Neural progenitor cell (in vitro differentiated cells): ENCODE data around the gene ITGA5. TPM values are rescaled to one million over a fixed set of nuclear protein-coding genes. Genes with fewer than 3 reads are reported as not detected.

Experiments
- DNase-seq: peaks from one replicate; pipeline ENCODE4 v3.0.0-alpha.2; 2016; ENCODE audit warnings: low spot score
- H2AFZ ChIP-seq: fragments of 200-600 bp; sonication (generic); replicated peaks from 2 replicates; pipeline ENCODE4 v1.6.1; 2016; ENCODE audit warnings: antibody characterized with exemption
- H3F3A ChIP-seq: fragments of 200-600 bp; sonication (generic); 2 replicates; pipeline ENCODE4 v1.6.1; 2016; ENCODE audit warnings: antibody characterized with exemption, low read depth
- H3K27ac ChIP-seq: fragments of 200-600 bp; sonication (generic); 2 replicates; pipeline ENCODE4 v1.5.1; 2016; ENCODE audit warnings: mild to moderate bottlenecking
- H3K27me3 ChIP-seq: fragments of 200-600 bp; sonication (generic); 2 replicates; pipeline ENCODE4 v1.6.1; 2016; ENCODE audit warnings: mild to moderate bottlenecking, moderate library complexity
- H3K36me3 ChIP-seq: fragments of 200-600 bp; sonication (generic); 2 replicates; pipeline ENCODE4 v1.5.1; 2016
- H3K4me1 ChIP-seq: fragments of 200-600 bp; sonication (generic); 2 replicates; pipeline ENCODE4 v1.6.1; 2016; ENCODE audit warnings: mixed run types
- H3K4me2 ChIP-seq: fragments of 200-600 bp; sonication (generic); 2 replicates; pipeline ENCODE4 v1.6.1; 2016
- H3K4me3 ChIP-seq: fragments of 200-600 bp; sonication (generic); 2 replicates; pipeline ENCODE4 v1.5.1; 2016
- H3K79me2 ChIP-seq: fragments of 200-600 bp; sonication (generic); 2 replicates; pipeline ENCODE4 v1.6.1; 2016; ENCODE audit warnings: low read depth
- H3K9ac ChIP-seq: fragments of 200-600 bp; sonication (generic); 2 replicates; pipeline ENCODE4 v1.6.1; 2016
- H3K9me3 ChIP-seq: fragments of 200-600 bp; sonication (generic); 2 replicates; pipeline ENCODE4 v1.5.1; 2016; ENCODE audit warnings: low read depth
- H4K20me1 ChIP-seq: fragments of 200-600 bp; sonication (generic); 2 replicates; pipeline ENCODE4 v1.6.1; 2016; ENCODE audit warnings: low read depth
- H3K27ac Mint-ChIP-seq: 3 replicates; pipeline ENCODE4 v1.8.0; 2021; ENCODE audit warnings: mixed read lengths
- H3K27me3 Mint-ChIP-seq: 2 replicates; pipeline ENCODE4 v1.8.0; 2022; ENCODE audit warnings: low read depth, mild to moderate bottlenecking, inconsistent platforms, moderate library complexity, mixed read lengths; ENCODE audit not compliant: insufficient read depth
- H3K36me3 Mint-ChIP-seq: 3 replicates; pipeline ENCODE4 v1.8.0; 2021; ENCODE audit warnings: mixed read lengths
- H3K4me1 Mint-ChIP-seq: 3 replicates; pipeline ENCODE4 v1.8.0; 2021; ENCODE audit warnings: mixed read lengths
- H3K4me3 Mint-ChIP-seq: 3 replicates; pipeline ENCODE4 v1.8.0; 2021; ENCODE audit warnings: mild to moderate bottlenecking, moderate library complexity, mixed read lengths
- H3K9me3 Mint-ChIP-seq: 3 replicates; pipeline ENCODE4 v1.8.0; 2020; ENCODE audit warnings: mixed read lengths
- EZH2 ChIP-seq: fragments of 200-600 bp; sonication (generic); IDR thresholded peaks from 2 replicates; pipeline ENCODE4 v1.6.1; 2017; ENCODE audit warnings: antibody characterized with exemption, mild to moderate bottlenecking, moderate library complexity
- EZH2phosphoT487 ChIP-seq: fragments of 200-600 bp; sonication (generic); IDR thresholded peaks from 2 replicates; pipeline ENCODE4 v1.6.1; 2017; ENCODE audit warnings: antibody characterized with exemption
- total RNA-seq: library from RNA; depleted of rRNA; stranded (reverse); fragments of >200 nt; gene quantifications from 2 replicates; pipeline ENCODE4 v1.2.3, GENCODE V29; 2015; ENCODE audit warnings: low replicate concordance
- TF ChIP-seq, protein P1 (sequence below): fragments of 200-600 bp; sonication (generic); IDR thresholded peaks from 2 replicates; pipeline ENCODE4 v1.5.1; 2017; ENCODE audit warnings: antibody characterized with exemption, mild to moderate bottlenecking

Gene ITGA5
- total RNA-seq, 1 donor from 2014 or later = 37.7 TPM

- H3K4me3 Mint-ChIP-seq = peak overlapping the region; percentile 95
- H3K79me2 ChIP-seq = peaks cover 57% of the 10 kb centered on the region
- no peak overlapping the region for H3K27ac Mint-ChIP-seq
- TF ChIP-seq, protein P1, sequence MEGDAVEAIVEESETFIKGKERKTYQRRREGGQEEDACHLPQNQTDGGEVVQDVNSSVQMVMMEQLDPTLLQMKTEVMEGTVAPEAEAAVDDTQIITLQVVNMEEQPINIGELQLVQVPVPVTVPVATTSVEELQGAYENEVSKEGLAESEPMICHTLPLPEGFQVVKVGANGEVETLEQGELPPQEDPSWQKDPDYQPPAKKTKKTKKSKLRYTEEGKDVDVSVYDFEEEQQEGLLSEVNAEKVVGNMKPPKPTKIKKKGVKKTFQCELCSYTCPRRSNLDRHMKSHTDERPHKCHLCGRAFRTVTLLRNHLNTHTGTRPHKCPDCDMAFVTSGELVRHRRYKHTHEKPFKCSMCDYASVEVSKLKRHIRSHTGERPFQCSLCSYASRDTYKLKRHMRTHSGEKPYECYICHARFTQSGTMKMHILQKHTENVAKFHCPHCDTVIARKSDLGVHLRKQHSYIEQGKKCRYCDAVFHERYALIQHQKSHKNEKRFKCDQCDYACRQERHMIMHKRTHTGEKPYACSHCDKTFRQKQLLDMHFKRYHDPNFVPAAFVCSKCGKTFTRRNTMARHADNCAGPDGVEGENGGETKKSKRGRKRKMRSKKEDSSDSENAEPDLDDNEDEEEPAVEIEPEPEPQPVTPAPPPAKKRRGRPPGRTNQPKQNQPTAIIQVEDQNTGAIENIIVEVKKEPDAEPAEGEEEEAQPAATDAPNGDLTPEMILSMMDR = no peak
- no peak for TF ChIP-seq EZH2phosphoT487
- no peak for TF ChIP-seq EZH2
- no peaks in the 10 kb centered on the region for H3K9me3 ChIP-seq
- peaks cover 10% of the 10 kb centered on the region for H3K27me3 Mint-ChIP-seq
- H3K36me3 Mint-ChIP-seq = no peaks in the 10 kb centered on the region
- no peak overlapping the region for H2AFZ ChIP-seq
- H3K4me1 Mint-ChIP-seq = peaks cover 34% of the 10 kb centered on the region
- no peak for DNase-seq
- no peaks in the 10 kb centered on the region for H3K27me3 ChIP-seq
- peak overlapping the region; percentile 92 for H3K4me2 ChIP-seq
- H3K4me1 ChIP-seq = peaks cover 34% of the 10 kb centered on the region
- no peaks in the 10 kb centered on the region for H3K36me3 ChIP-seq
- H3K4me3 ChIP-seq = peak overlapping the region; percentile 86
- H3F3A ChIP-seq = peaks cover 19% of the 10 kb centered on the region
- H3K27ac ChIP-seq = no peak overlapping the region
- H4K20me1 ChIP-seq = peaks cover 34% of the 10 kb centered on the region
- H3K9ac ChIP-seq = no peak overlapping the region
- H3K9me3 Mint-ChIP-seq = no peaks in the 10 kb centered on the region
Measured at GRCh38 chr12:54416687-54417603, 2.1 kb downstream of the ITGA5 start.

DNA sequence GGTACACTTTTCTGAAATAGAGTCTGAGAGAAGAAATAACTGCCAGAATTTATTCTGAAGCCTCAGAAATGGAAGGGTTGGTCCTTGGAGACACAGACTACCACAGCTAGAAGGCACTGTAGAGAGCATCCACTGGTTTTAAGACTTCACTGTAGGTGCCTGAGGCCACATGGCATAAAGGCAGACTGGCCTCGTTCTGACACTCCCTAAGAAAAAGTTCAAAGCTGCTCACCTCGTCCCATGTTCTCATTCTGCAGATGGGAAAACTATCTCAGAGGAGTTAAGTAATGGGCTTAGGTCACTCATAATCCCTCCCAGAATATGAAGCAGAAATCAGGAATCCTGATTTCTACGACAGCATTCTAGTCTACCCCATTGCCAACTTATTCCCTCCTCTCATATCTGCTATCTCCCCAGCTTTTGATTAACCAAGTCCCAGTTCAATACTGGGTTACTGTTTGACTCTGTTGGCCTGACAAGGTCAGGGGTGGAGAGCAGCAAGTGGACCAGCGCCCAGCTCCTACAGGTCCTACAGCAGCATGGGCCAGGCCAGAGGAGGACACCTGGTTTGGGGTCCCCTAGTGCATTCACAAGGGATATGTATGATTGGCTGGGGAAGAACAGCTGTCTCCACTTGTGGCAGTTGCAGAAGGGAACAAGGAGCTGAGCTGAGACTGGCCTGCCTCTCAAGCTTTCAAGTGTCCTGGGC, 3.7 kb downstream of the ITGA5 start:
- Histone ChIP-seq H3K36me3 (no peaks in the 10 kb centered on the region), H3K27ac (no peak overlapping the region), H3F3A (peaks cover 13% of the 10 kb centered on the region), H3K9ac (no peak overlapping the region), H4K20me1 (peaks cover 45% of the 10 kb centered on the region), H3K4me3 (no peak overlapping the region), H3K79me2 (peaks cover 57% of the 10 kb centered on the region), H2AFZ (no peak overlapping the region), H3K4me2 (no peak overlapping the region), H3K27me3 (no peaks in the 10 kb centered on the region), H3K4me1 (peaks cover 22% of the 10 kb centered on the region), H3K9me3 (no peaks in the 10 kb centered on the region)
- Mint-ChIP-seq H3K27me3 (peaks cover 7% of the 10 kb centered on the region), H3K36me3 (peaks cover 4% of the 10 kb centered on the region), H3K4me3 (no peak overlapping the region), H3K9me3 (no peaks in the 10 kb centered on the region), H3K27ac (no peak overlapping the region), H3K4me1 (peaks cover 25% of the 10 kb centered on the region)
- no peak for DNase-seq
- TF ChIP-seq EZH2phosphoT487 = no peak
- TF ChIP-seq, protein P1 = no peak
- no peak for TF ChIP-seq EZH2

- TF ChIP-seq EZH2phosphoT487 (no peak), EZH2 (no peak)
- TF ChIP-seq, protein P1 = no peak
- Histone ChIP-seq H2AFZ (no peak overlapping the region), H3K4me2 (no peak overlapping the region), H3K36me3 (no peaks in the 10 kb centered on the region), H3K27me3 (no peaks in the 10 kb centered on the region), H3K9me3 (no peaks in the 10 kb centered on the region), H3K79me2 (peaks cover 53% of the 10 kb centered on the region), H3K27ac (no peak overlapping the region), H3K9ac (no peak overlapping the region), H3F3A (no peaks in the 10 kb centered on the region), H3K4me1 (peaks cover 14% of the 10 kb centered on the region), H4K20me1 (peaks cover 45% of the 10 kb centered on the region), H3K4me3 (no peak overlapping the region)
- Mint-ChIP-seq H3K4me1 (peaks cover 15% of the 10 kb centered on the region), H3K4me3 (no peak overlapping the region), H3K27me3 (peaks cover 9% of the 10 kb centered on the region), H3K36me3 (peaks cover 4% of the 10 kb centered on the region), H3K9me3 (no peaks in the 10 kb centered on the region), H3K27ac (no peak overlapping the region)
- DNase-seq = no peak
Measured at GRCh38 chr12:54413284-54414190, 5.5 kb downstream of the ITGA5 start.
